ENCODE measurements around the gene NOLC1. TPM values are rescaled to one million over a fixed set of nuclear protein-coding genes. Genes with fewer than 3 reads are reported as not detected.

The NOLC1 gene
- total and polyA plus RNA-seq, 2 experiments from 2014 or later = 29.8 to 46.2 TPM

GRCh38 chr10:102120991-102121738 lies 31.0 kb upstream of the NOLC1 start:
- H3K4me1 ChIP-seq (ENCODE audit: insufficient read depth) = peaks cover 30% of the 10 kb centered on the region
- peak overlapping the region; percentile 95 for H3K27ac ChIP-seq
- H3K9me3 ChIP-seq (ENCODE audit: low read depth) = no peaks in the 10 kb centered on the region
- H3K79me2 ChIP-seq = peaks cover 35% of the 10 kb centered on the region
- H4K20me1 ChIP-seq (ENCODE audit: insufficient read depth, poor library complexity, severe bottlenecking) = no peaks in the 10 kb centered on the region
- H2AFZ ChIP-seq = peak overlapping the region; percentile 16
- no peaks in the 10 kb centered on the region for H3K27me3 ChIP-seq
- peak; percentile 85 for DNase-seq (ENCODE audit: low spot score)
- no peaks in the 10 kb centered on the region for H3K36me3 ChIP-seq (replicated peaks; ENCODE audit: insufficient read depth, low read depth)
- no peaks in the 10 kb centered on the region for H3K9me2 ChIP-seq (replicated peaks; ENCODE audit: insufficient read depth)
- TF ChIP-seq EZH2phosphoT487 (IDR thresholded peaks at IDR 0.05; ENCODE audit: low read depth, severe bottlenecking, unreplicated experiment) = no peak
- no peak for TF ChIP-seq EZH2 (IDR thresholded peaks at IDR 0.05; ENCODE audit: borderline replicate concordance)
- TF ChIP-seq CTCF (IDR thresholded peaks at IDR 0.05; ENCODE audit: poor library complexity) = no peak
- H3K4me2 ChIP-seq = peak overlapping the region; percentile 78
- 7% methylated on average over 15 of the region's 15 CpGs for WGBS (ENCODE audit: low lambda C conversion rate, missing lambda C conversion rate)
- peak overlapping the region; percentile 98 for H3K4me3 ChIP-seq

DNA sequence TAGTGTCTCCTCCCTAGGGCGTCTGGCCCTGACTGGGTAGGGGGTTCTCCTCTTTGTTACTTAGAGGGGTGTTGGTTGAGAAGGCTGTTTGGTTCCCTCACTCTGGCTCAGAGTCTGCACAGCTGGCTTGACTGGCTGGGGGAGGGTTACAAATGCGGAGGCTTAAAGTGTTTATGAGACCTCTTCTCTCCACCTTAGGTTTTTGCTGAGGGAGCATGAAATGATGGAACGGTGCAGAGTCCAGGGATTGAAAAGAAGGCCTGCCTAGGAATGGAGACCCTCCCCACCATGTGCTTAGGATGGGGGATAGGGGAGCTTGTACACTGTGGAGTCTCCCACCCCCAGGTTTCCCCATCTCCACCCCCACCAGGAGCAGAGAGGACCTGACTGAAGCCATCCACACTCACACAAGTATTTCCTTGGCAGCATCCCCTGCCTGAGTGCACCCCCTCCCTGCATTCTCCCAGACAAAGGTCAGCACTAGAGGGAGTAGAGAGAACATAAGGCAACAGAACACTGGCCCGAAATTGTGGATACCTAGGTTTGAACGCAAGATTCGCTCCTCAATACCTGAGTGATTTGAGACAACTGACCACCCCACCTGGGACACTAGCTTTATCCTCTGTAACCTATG lies 30.3 kb upstream of the NOLC1 start:
- Histone ChIP-seq H4K20me1 (ENCODE audit: insufficient read depth, poor library complexity, severe bottlenecking) (no peaks in the 10 kb centered on the region), H3K4me3 (no peak overlapping the region), H3K27me3 (no peaks in the 10 kb centered on the region), H3K4me2 (peak overlapping the region; percentile 78), H3K27ac (peak overlapping the region; percentile 95), H2AFZ (no peak overlapping the region), H3K4me1 (ENCODE audit: insufficient read depth) (peaks cover 23% of the 10 kb centered on the region), H3K79me2 (peaks cover 28% of the 10 kb centered on the region), H3K36me3 (replicated peaks; ENCODE audit: insufficient read depth, low read depth) (no peaks in the 10 kb centered on the region), H3K9me3 (ENCODE audit: low read depth) (no peaks in the 10 kb centered on the region), H3K9me2 (replicated peaks; ENCODE audit: insufficient read depth) (no peaks in the 10 kb centered on the region)
- TF ChIP-seq EZH2 (IDR thresholded peaks at IDR 0.05; ENCODE audit: borderline replicate concordance) (no peak), EZH2phosphoT487 (IDR thresholded peaks at IDR 0.05; ENCODE audit: low read depth, severe bottlenecking, unreplicated experiment) (no peak), CTCF (IDR thresholded peaks at IDR 0.05; ENCODE audit: poor library complexity) (peak; percentile 35)
- peak; percentile 63 for DNase-seq (ENCODE audit: low spot score)
- WGBS (ENCODE audit: low lambda C conversion rate, missing lambda C conversion rate) = 31% methylated on average over 6 of the region's 6 CpGs

DNA sequence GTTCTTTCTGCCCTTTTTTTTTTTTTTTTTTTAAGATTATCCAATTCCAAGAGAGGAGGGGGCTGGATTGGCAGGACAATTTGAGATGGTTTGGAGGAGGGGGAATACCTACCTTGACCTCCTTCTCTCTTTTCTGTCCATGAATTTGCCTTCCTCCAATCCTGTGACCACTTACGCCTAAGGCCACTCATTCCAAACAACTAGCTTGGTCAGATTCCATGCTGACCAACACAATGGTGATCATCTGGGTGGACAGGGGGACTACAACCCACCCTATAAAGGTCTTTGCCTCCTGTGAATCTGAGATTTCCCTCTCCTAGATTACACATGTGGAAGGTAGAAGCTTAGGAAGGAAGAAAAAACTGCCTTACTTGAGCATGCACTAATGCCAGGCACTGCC lies 29.7 kb upstream of the NOLC1 start:
- Histone ChIP-seq H3K27ac (peak overlapping the region; percentile 95), H2AFZ (no peak overlapping the region), H3K4me3 (no peak overlapping the region)

More for the DNA sequence above, 29.7 kb upstream of the NOLC1 start:
- H3K79me2 ChIP-seq = peaks cover 24% of the 10 kb centered on the region
- WGBS (ENCODE audit: low lambda C conversion rate, missing lambda C conversion rate) = 100% methylated on average over 1 of the region's 1 CpG
- H4K20me1 ChIP-seq (ENCODE audit: insufficient read depth, poor library complexity, severe bottlenecking) = no peaks in the 10 kb centered on the region
- no peaks in the 10 kb centered on the region for H3K9me3 ChIP-seq (ENCODE audit: low read depth)
- DNase-seq (ENCODE audit: low spot score) = no peak
- peaks cover 18% of the 10 kb centered on the region for H3K4me1 ChIP-seq (ENCODE audit: insufficient read depth)
- H3K36me3 ChIP-seq (replicated peaks; ENCODE audit: insufficient read depth, low read depth) = no peaks in the 10 kb centered on the region
- no peaks in the 10 kb centered on the region for H3K27me3 ChIP-seq
- no peak for TF ChIP-seq EZH2 (IDR thresholded peaks at IDR 0.05; ENCODE audit: borderline replicate concordance)
- no peak for TF ChIP-seq CTCF (IDR thresholded peaks at IDR 0.05; ENCODE audit: poor library complexity)
- no peak for TF ChIP-seq EZH2phosphoT487 (IDR thresholded peaks at IDR 0.05; ENCODE audit: low read depth, severe bottlenecking, unreplicated experiment)
- H3K9me2 ChIP-seq (replicated peaks; ENCODE audit: insufficient read depth) = no peaks in the 10 kb centered on the region
- H3K4me2 ChIP-seq = peak overlapping the region; percentile 78
